ENCODE data around the gene DUSP10.

- no peak for TF ChIP-seq CTCF (conservative IDR thresholded peaks at IDR 0.05; ENCODE audit: low read length)
- no peak for TF ChIP-seq EZH2phosphoT487 (IDR thresholded peaks at IDR 0.05; ENCODE audit: borderline replicate concordance)
These were observed 46.6 kb upstream of the DUSP10 start for GRCh38 chr1:221788466-221788865.
